Upper lobe of left lung (tissue), 6 donors: ENCODE results near the gene TOMM40L. TPM values are rescaled to one million over a fixed set of nuclear protein-coding genes. Genes with fewer than 3 reads are reported as not detected.

Experiments
- ATAC-seq, 2 donors: fragments of 200-7000 bp; cut with Tn5 transposase; one replicate each; pipeline ENCODE4 v1.9.1; 2022; ENCODE audit warnings: mild to moderate bottlenecking in 2 of 2, moderate library complexity in 2 of 2; ENCODE audit not compliant: low FRiP score in 2 of 2
- DNase-seq, 2 donors: peaks; one replicate each; pipeline ENCODE4 v3.0.0-alpha.2; 2019 to 2020
- H3K27ac ChIP-seq, 4 donors: fragments of 200-600 bp; sonication (generic); one replicate each; pipeline ENCODE4 v1.5.1; 2016 to 2019
- H3K27me3 ChIP-seq, 4 donors: fragments of 200-600 bp; sonication (generic); one replicate each; pipeline ENCODE4 v1.5.1; 2017 to 2019
- H3K36me3 ChIP-seq, 4 donors: fragments of 200-600 bp; sonication (generic); one replicate each; pipeline ENCODE4 v1.5.1; 2016 to 2019
- H3K4me1 ChIP-seq, 4 donors: fragments of 200-600 bp; sonication (generic); one replicate each; pipeline ENCODE4 v1.5.1; 2018 to 2019
- H3K4me3 ChIP-seq, 4 donors: fragments of 200-600 bp; sonication (generic); one replicate each; pipeline ENCODE4 v1.5.1; 2017 to 2019; ENCODE audit warnings: mild to moderate bottlenecking in 2 of 4, moderate library complexity in 1 of 4
- H3K9me3 ChIP-seq, 4 donors: fragments of 200-600 bp; sonication (generic); one replicate each; pipeline ENCODE4 v1.5.1; 2018 to 2019
- EP300 ChIP-seq, 4 donors: sonication (generic); formaldehyde crosslinking; IDR thresholded peaks; one replicate each; pipeline ENCODE4 v1.5.1; 2017; ENCODE audit warnings: antibody characterized with exemption in 4 of 4, control low read depth in 2 of 4
- POLR2A ChIP-seq, 4 donors: fragments of 450-650 bp; IDR thresholded peaks; one replicate each; pipeline ENCODE4 v1.5.1; 2016 to 2017; ENCODE audit warnings: antibody characterized with exemption in 4 of 4, mild to moderate bottlenecking in 2 of 4
- POLR2AphosphoS5 ChIP-seq, 2 donors: sonication (generic); formaldehyde crosslinking; IDR thresholded peaks; one replicate each; pipeline ENCODE4 v1.5.1; 2017; ENCODE audit warnings: antibody characterized with exemption in 2 of 2
- WGBS, 2 donors: methylation state at CpG; one replicate each; pipeline ENCODE4 v1.1.5; 2017 to 2018; 5-methylcytosine and 5-hydroxymethylcytosine counted together
- total RNA-seq, 6 donors: library from RNA; depleted of rRNA in 4 of 6; stranded (reverse); fragments of >200 nt in 4 of 6; gene quantifications; one replicate each; pipeline versions ENCODE4 v1.1.0 to v1.2.1, GENCODE V29; 2016 to 2021
- TF ChIP-seq, protein P1 (sequence below), 6 experiments: fragments of 450-650 bp in 4 of 6; fragments of 200-600 bp in 2 of 6; sonication (generic) in 2 of 6; IDR thresholded peaks; one replicate each; pipeline ENCODE4 v1.5.1; 2016 to 2019; ENCODE audit warnings: antibody characterized with exemption in 6 of 6
- donor health status: DM: no; HTN: no; CAD: no; lungs with moderate emphysema.
- donor health status: DM: no; HTN: yes; CAD: no; lungs with severe emphysema.

TOMM40L gene
- total RNA-seq, 6 donors from 2014 or later, result 3.1 to 14.4 (median 9.9) TPM

DNA sequence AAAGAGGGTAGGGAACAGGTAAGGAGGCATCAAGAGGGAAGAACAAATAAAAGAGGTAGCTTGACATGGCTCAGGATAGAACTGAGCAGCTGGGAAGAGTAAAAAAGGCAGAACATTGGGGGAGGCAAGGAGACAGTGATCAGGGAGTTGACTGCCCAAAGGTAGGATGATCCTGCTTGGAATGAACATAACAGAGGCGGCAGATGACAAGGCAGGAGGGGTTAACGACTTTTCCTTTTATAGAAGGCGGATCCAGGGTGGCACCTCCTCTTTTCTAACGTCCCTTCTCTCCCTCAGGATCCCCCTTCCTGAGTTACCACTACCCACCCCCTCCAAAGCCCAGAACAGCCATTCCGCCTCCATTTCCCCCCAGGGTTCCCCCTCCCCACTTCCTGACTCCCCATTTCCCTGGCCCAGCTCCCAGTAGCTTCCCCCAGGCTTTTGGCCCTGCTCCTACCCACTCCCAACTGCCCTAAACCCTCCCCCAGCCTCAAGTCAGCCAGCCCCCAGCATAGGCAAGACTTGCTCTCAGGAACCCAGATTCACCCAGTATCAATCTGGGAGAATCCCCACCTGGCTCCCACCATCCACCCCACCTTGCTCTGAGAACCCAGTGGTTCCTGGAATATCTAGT, 26.2 kb upstream of the TOMM40L start:
- ATAC-seq, result no peak
- WGBS, 2 donors, result 55 to 57% methylated on average over 5 of the region's 5 CpGs
- Histone ChIP-seq H3K4me3 (no peak overlapping the region), H3K27me3 (no peaks in the 10 kb centered on the region), H3K9me3 (no peaks in the 10 kb centered on the region), H3K36me3 (peaks cover 0 to 14% (median 0%) of the 10 kb centered on the region in 4 donors), H3K27ac (peak overlapping the region; percentile 95 to 97 (median 96)), H3K4me1 (peaks cover 43 to 73% (median 58%) of the 10 kb centered on the region in 4 donors)
- no peak for TF ChIP-seq POLR2A (IDR thresholded peaks at IDR 0.05)
- TF ChIP-seq POLR2AphosphoS5 (IDR thresholded peaks at IDR 0.05), result no peak
- TF ChIP-seq, protein P1, sequence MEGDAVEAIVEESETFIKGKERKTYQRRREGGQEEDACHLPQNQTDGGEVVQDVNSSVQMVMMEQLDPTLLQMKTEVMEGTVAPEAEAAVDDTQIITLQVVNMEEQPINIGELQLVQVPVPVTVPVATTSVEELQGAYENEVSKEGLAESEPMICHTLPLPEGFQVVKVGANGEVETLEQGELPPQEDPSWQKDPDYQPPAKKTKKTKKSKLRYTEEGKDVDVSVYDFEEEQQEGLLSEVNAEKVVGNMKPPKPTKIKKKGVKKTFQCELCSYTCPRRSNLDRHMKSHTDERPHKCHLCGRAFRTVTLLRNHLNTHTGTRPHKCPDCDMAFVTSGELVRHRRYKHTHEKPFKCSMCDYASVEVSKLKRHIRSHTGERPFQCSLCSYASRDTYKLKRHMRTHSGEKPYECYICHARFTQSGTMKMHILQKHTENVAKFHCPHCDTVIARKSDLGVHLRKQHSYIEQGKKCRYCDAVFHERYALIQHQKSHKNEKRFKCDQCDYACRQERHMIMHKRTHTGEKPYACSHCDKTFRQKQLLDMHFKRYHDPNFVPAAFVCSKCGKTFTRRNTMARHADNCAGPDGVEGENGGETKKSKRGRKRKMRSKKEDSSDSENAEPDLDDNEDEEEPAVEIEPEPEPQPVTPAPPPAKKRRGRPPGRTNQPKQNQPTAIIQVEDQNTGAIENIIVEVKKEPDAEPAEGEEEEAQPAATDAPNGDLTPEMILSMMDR (IDR thresholded peaks at IDR 0.05), result no peak
- no peak for TF ChIP-seq EP300 (IDR thresholded peaks at IDR 0.05)
- DNase-seq, result no peak

DNA sequence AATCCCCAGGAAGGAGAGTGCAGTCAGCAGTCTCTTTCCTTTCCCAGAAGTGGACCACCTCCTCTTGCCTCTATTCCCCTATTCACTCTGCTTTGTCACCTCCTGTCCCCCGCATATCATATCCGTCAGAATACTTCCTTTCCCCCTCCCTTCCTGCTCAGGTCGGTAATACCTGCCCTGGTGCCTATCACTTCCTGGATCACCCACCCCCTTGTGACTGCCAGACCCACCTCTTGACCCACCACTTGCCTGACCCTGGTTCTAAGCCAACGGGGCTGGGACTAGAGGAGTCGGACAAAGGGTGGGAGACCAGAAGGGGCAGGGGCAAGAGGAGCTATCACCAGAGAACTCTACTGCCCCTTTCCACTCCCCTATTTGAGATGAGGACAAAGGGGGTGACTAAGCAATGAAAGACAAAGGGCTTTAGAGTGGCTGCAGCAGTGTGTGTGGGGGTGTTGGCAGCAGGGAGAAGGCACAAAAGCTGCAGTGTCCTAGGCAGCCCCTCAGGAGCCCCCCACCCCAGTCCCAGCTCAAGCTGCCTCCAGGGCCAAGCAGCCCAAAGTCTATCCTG, 25.4 kb upstream of the TOMM40L start:
- no peaks in the 10 kb centered on the region for H3K27me3 ChIP-seq
- H3K36me3 ChIP-seq, result peaks cover 0 to 18% (median 0%) of the 10 kb centered on the region in 4 donors
- H3K9me3 ChIP-seq, result no peaks in the 10 kb centered on the region
- H3K27ac ChIP-seq, result peak overlapping the region; percentile 95 to 97 (median 96)
- ATAC-seq, result no peak
- TF ChIP-seq, protein P1 (IDR thresholded peaks at IDR 0.05), result no peak
- no peak for TF ChIP-seq EP300 (IDR thresholded peaks at IDR 0.05)
- peak in 1 of 2 donors; percentile 68 for TF ChIP-seq POLR2AphosphoS5 (IDR thresholded peaks at IDR 0.05)
- no peak for TF ChIP-seq POLR2A (IDR thresholded peaks at IDR 0.05)
- H3K4me3 ChIP-seq, result no peak overlapping the region
- WGBS, 2 donors, result 51 to 62% methylated on average over 5 of the region's 5 CpGs
- peaks cover 46 to 77% (median 64%) of the 10 kb centered on the region in 4 donors for H3K4me1 ChIP-seq
- DNase-seq, result no peak

DNA sequence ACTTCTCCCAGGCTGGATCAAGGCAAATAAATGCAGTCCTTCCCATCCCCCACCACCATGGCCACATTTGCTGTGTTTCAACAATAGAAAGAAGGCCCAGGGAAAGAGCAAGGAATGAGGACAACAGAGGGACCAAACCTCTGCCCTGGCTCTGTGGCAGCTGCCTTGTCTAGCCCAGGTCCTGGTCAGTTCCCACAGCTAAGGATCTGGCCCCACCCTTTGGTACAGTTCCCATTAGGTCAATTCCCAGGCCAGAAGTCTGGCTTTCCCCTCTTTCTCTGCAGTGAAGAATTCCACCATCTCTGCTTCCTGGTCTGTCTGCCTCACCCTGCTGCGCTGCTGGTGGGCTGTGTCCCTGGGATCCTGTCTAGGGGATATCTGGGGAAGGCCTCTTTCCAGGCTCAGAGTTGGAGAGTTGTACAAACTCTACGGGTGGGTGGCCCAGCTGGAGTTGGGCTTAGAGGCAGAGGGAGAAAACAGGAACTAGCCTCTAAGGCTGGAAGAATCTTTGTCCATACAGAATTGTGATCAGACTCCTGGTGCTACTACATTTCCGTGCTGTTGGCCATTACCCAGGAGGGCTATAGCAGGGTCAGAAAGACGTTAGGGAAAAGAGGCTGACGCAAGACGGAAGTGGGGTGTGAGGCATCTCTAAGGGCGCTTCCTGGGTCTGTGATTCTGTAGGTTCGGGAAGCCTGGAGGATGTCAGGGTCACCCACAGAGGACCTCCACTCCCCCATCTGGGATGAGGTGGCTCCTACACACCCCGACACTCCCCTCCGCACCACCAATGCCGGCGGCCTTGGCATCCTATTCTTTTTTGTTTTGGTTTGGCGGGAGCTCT, 24.6 kb upstream of the TOMM40L start:
- H3K27ac ChIP-seq, result peak overlapping the region; percentile 95 to 97 (median 96)
- peaks cover 1 to 25% (median 2%) of the 10 kb centered on the region in 4 donors for H3K36me3 ChIP-seq
- ATAC-seq (peak; percentile 55 to 70), DNase-seq (peak in 1 of 2 donors; percentile 52)
- H3K4me1 ChIP-seq, result peaks cover 48 to 74% (median 68%) of the 10 kb centered on the region in 4 donors
- H3K27me3 ChIP-seq, result no peaks in the 10 kb centered on the region
- no peaks in the 10 kb centered on the region for H3K9me3 ChIP-seq
- peak overlapping the region in 3 of 4 donors; percentile 67 to 81 (median 76) for H3K4me3 ChIP-seq
- WGBS, 2 donors, result 40 to 44% methylated on average over 12 to 13 of the region's 13 CpGs
- TF ChIP-seq POLR2A (IDR thresholded peaks at IDR 0.05) (no peak), EP300 (IDR thresholded peaks at IDR 0.05) (peak in 2 of 4 donors; percentile 44 to 87), POLR2AphosphoS5 (IDR thresholded peaks at IDR 0.05) (peak; percentile 9 to 89)
- TF ChIP-seq, protein P1 (IDR thresholded peaks at IDR 0.05), result no peak

DNA sequence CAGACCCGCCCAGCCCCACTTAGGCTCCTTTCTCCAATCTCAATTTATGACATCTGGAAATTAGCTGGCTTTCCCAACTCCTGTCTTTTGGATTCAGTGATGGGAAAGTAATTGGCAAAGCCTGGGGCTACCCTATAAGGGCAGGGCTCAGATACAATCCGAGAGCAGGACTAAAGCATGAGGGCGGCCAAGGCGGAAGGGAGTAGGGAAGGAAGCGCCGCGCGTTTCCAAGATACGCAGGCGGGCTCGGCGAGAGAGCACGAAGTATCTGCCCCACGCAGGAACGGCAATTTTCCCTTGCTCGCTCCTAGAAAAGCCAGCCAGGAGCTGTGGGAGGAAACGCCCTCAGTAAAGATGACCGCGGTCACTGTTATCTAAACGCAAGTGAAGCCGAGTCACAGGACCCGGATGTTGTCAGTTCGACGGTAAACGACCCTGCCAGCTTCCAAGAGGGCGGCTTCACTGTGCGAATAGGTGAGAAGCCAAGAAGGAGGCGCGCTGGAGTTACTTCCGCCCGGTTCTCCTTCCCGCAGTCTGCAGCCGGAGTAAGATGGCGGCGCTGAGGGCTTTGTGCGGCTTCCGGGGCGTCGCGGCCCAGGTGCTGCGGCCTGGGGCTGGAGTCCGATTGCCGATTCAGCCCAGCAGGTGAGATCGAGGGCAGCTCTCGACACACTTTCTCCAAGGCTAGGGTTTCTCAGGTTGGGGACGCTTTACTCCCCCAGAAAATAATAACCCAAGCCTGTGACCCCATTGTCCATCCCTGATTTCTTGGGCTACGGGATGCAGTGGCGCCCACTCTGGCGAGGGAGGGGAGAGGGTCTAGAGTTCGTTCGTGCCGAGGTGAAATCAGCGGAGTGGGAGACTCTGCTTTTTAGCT, 23.8 kb upstream of the TOMM40L start, which contains the start of gene NDUFS2:
NDUFS2 (plus strand) TSS at position 532 of the 877 bp plus-strand sequence; CDS start at position 551, 19 bp downstream.
- DNase-seq (peak; percentile 92 to 99), ATAC-seq (peak; percentile 92 to 96)
- peak; percentile 68 to 87 (median 72) for TF ChIP-seq POLR2A (IDR thresholded peaks at IDR 0.05)
- TF ChIP-seq POLR2AphosphoS5 (IDR thresholded peaks at IDR 0.05), result peak; percentile 84 to 94
- TF ChIP-seq, protein P1 (IDR thresholded peaks at IDR 0.05), result peak in 2 of 6 experiments; percentile 7 to 25
- no peak for TF ChIP-seq EP300 (IDR thresholded peaks at IDR 0.05)
- Histone ChIP-seq H3K27me3 (no peaks in the 10 kb centered on the region), H3K36me3 (peaks cover 6 to 33% (median 9%) of the 10 kb centered on the region in 4 donors), H3K9me3 (no peaks in the 10 kb centered on the region), H3K4me3 (peak within 1 kb of the TSS; percentile 27 to 81 (median 72)), H3K4me1 (peaks cover 55 to 83% (median 73%) of the 10 kb centered on the region in 4 donors), H3K27ac (peak within 1 kb of the TSS; percentile 95 to 97 (median 96))
- WGBS, 2 donors, result 1 to 7% methylated on average over 28 to 53 of the region's 53 CpGs
